ENCODE results near the gene VPS26C. TPM values are rescaled to one million over a fixed set of nuclear protein-coding genes. Genes with fewer than 3 reads are reported as not detected.

VPS26C gene
- total RNA-seq, 2 experiments from 2014 or later = 70.9 to 73.4 TPM

- intact Hi-C loops (cut with micrococcal nuclease) = no loop called here
- no peak for TF ChIP-seq CTCF (IDR thresholded peaks at IDR 0.05)
- peaks cover 10% of the 10 kb centered on the region for H3K36me3 Mint-ChIP-seq (ENCODE audit: low read depth)
- peak overlapping the region; percentile 71 for H3K27ac Mint-ChIP-seq
- H3K27me3 Mint-ChIP-seq = peaks cover 1% of the 10 kb centered on the region
- H3K4me1 Mint-ChIP-seq (ENCODE audit: low read depth) = peaks cover 19% of the 10 kb centered on the region
- ChIA-PET CTCF (interaction anchor here (0.9 to 2.0 kb wide), 4 partner anchors 13 to 164 kb away, joined by 3 to 5 read pairs (median 4); no protein-coding TSS in a partner anchor), POLR2A (interaction anchor here (0.7 to 1.5 kb wide), 3 partner anchors 10 to 93 kb away, joined by 3 to 8 read pairs (median 3); no protein-coding TSS in a partner anchor)
- peaks cover 1% of the 10 kb centered on the region for H3K9me3 Mint-ChIP-seq
- peak; percentile 63 for ATAC-seq
- DNase-seq = peak; percentile 33
- H3K4me3 Mint-ChIP-seq = peak overlapping the region; percentile 60
Observed at GRCh38 chr21:37207441-37208009, 59.6 kb downstream of the VPS26C start.

DNA sequence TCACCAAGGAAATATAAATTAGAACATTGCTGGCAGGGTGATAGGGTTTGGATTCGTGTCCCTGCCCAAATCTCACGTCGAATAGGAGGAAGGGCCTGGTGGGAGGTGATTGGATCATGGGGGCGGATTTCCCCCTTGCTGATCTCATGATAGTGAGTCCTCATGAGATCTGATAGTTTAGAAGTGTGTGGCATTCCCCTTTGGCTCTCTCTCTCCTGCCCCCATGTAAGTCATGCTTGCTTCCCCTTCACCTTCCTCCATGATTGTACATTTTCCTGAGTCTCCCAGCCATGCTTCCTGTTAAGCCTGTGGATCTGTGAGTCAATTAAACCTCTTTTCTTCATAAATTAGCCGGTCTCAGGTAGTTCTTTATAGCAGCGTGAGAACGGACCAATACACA lies 60.6 kb downstream of the VPS26C start:
- CTCF ChIA-PET = interaction anchor here (1.1 kb wide), 1 partner anchor 40 kb away, joined by 6 read pairs; no protein-coding TSS in a partner anchor

DNA sequence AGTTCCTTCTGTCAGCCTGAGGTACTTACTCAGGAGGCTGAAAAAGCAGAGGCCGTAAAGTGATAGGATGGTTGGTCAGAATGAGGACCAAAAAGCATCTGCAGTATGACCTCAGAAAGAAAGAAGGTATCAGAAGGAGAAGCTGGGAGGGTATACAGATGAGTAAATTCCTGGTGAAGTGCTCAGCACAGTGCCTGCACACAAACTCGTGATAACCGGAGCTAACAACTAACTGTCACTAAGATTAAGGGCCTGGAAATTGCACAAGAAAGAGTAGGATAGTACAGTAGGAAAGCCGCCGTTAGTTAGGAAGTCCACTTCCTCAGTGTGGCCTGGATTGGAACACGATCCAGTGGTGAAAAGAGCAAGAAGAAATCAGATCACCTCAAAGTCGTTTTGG lies 62.6 kb downstream of the VPS26C start:
- no peak for ATAC-seq
- Mint-ChIP-seq H3K9me3 (no peaks in the 10 kb centered on the region), H3K27ac (peak overlapping the region; percentile 9), H3K27me3 (no peaks in the 10 kb centered on the region), H3K4me3 (no peak overlapping the region), H3K36me3 (ENCODE audit: low read depth) (peaks cover 24% of the 10 kb centered on the region), H3K4me1 (ENCODE audit: low read depth) (peaks cover 19% of the 10 kb centered on the region)
- POLR2A ChIA-PET = interaction anchor here (0.5 to 0.9 kb wide), 2 partner anchors 10 to 19 kb away, joined by 3 read pairs; no protein-coding TSS in a partner anchor
- no peak for DNase-seq
- CTCF ChIA-PET = no interaction called here
- intact Hi-C loops (cut with micrococcal nuclease) = no loop called here
- no peak for TF ChIP-seq CTCF (IDR thresholded peaks at IDR 0.05)

More for the DNA sequence above, 60.6 kb downstream of the VPS26C start:
- DNase-seq (no peak), ATAC-seq (no peak)
- Mint-ChIP-seq H3K27ac (no peak overlapping the region), H3K4me1 (ENCODE audit: low read depth) (peaks cover 19% of the 10 kb centered on the region), H3K9me3 (peaks cover under 1% of the 10 kb centered on the region), H3K4me3 (no peak overlapping the region), H3K36me3 (ENCODE audit: low read depth) (peaks cover 18% of the 10 kb centered on the region), H3K27me3 (no peaks in the 10 kb centered on the region)
- no peak for TF ChIP-seq CTCF (IDR thresholded peaks at IDR 0.05)
- intact Hi-C loops (cut with micrococcal nuclease) = no loop called here
- POLR2A ChIA-PET = no interaction called here

- ATAC-seq (no peak), DNase-seq (no peak)
- peaks cover 29% of the 10 kb centered on the region for H3K36me3 Mint-ChIP-seq (ENCODE audit: low read depth)
- H3K4me3 Mint-ChIP-seq = no peak overlapping the region
- intact Hi-C loops (cut with micrococcal nuclease) = no loop called here
- H3K27me3 Mint-ChIP-seq = no peaks in the 10 kb centered on the region
- no peaks in the 10 kb centered on the region for H3K9me3 Mint-ChIP-seq
- CTCF ChIA-PET = no interaction called here
- peaks cover 8% of the 10 kb centered on the region for H3K4me1 Mint-ChIP-seq (ENCODE audit: low read depth)
- H3K27ac Mint-ChIP-seq = no peak overlapping the region
- no peak for TF ChIP-seq CTCF (IDR thresholded peaks at IDR 0.05)
- POLR2A ChIA-PET = no interaction called here
Observed at GRCh38 chr21:37202221-37203110, 64.7 kb downstream of the VPS26C start.
